SK-N-SH (cell line): Measurements from ENCODE around the gene ZMYM3. TPM values are rescaled to one million over a fixed set of nuclear protein-coding genes. Genes with fewer than 3 reads are reported as not detected.

Experiments used
- CTCF ChIA-PET: fragments of 300-600, 350-600 bp; formaldehyde crosslinking; extraction: SDS; loops from one replicate; lab custom pipeline; 2021; lab: Yijun Ruan, JAX
- POLR2A ChIA-PET: fragments of 350-600 bp; sonication (Branson Sonifier 250); formaldehyde crosslinking; extraction: SDS; loops from one replicate; lab custom pipeline; 2020; ENCODE audit warnings: antibody characterized with exemption, inconsistent platforms; lab: Yijun Ruan, JAX
- DNase-seq: peaks from one replicate; pipeline ENCODE4 v3.0.0; 2012
- H2AFZ ChIP-seq: fragments of 200-600 bp; sonication (generic); 2 replicates; pipeline ENCODE4 v1.8.1; 2016; ENCODE audit warnings: antibody characterized with exemption, mild to moderate bottlenecking, low read depth
- H3F3A ChIP-seq: fragments of 200-600 bp; sonication (generic); replicated peaks from 2 replicates; pipeline ENCODE3; 2016; ENCODE audit warnings: antibody characterized with exemption, mild to moderate bottlenecking; ENCODE audit not compliant: insufficient read depth
- H3K27ac ChIP-seq, 2 experiments: fragments of 200-500 bp in 1 of 2; fragments of 200-600 bp in 1 of 2; sonication (Bioruptor generic) in 1 of 2; sonication (generic), shearing (Covaris generic) in 1 of 2; 2 replicates each; pipeline versions ENCODE4 v1.5.1 to v1.6.1; 2014 to 2016; ENCODE audit warnings: low read depth in 2 of 2, inconsistent platforms in 1 of 2, low read length in 1 of 2, mild to moderate bottlenecking in 1 of 2, mixed read lengths in 1 of 2
- H3K27me3 ChIP-seq: fragments of 200-600 bp; sonication (generic), shearing (Covaris generic); 2 replicates; pipeline ENCODE4 v1.6.1; 2016; ENCODE audit warnings: mixed run types; ENCODE audit not compliant: insufficient read depth
- H3K36me3 ChIP-seq, 2 experiments: fragments of 200-500 bp in 1 of 2; fragments of 200-600 bp in 1 of 2; sonication (Bioruptor generic) in 1 of 2; sonication (generic) in 1 of 2; replicated peaks in 1 of 2; 2 replicates each; pipeline versions ENCODE3 to v1.5.1; 2014 to 2016; ENCODE audit warnings: low read length in 1 of 2, mild to moderate bottlenecking in 1 of 2; ENCODE audit not compliant: insufficient read depth in 2 of 2, control insufficient read depth in 1 of 2
- H3K4me1 ChIP-seq, 2 experiments: fragments of 200-500 bp in 1 of 2; fragments of 200-600 bp in 1 of 2; sonication (Bioruptor generic) in 1 of 2; sonication (generic), shearing (Covaris generic) in 1 of 2; 2 replicates each; pipeline versions ENCODE4 v1.5.1 to v1.6.1; 2014 to 2016; ENCODE audit warnings: low read depth in 1 of 2, low read length in 1 of 2, mixed run types in 1 of 2; ENCODE audit not compliant: insufficient read depth in 2 of 2, control insufficient read depth in 1 of 2
- H3K4me2 ChIP-seq: fragments of 200-600 bp; sonication (generic), shearing (Covaris generic); 2 replicates; pipeline ENCODE4 v1.6.1; 2017; ENCODE audit warnings: mixed run types
- H3K4me3 ChIP-seq, 2 experiments: fragments of 200-500 bp in 1 of 2; fragments of 200-600 bp in 1 of 2; sonication (Bioruptor generic) in 1 of 2; sonication (generic), shearing (Covaris generic) in 1 of 2; 2 replicates each; pipeline versions ENCODE4 v1.5.1 to v1.8.1; 2014 to 2016; ENCODE audit warnings: low read depth in 2 of 2, inconsistent platforms in 1 of 2, low read length in 1 of 2, mild to moderate bottlenecking in 1 of 2, mixed read lengths in 1 of 2, moderate library complexity in 1 of 2
- H3K79me2 ChIP-seq: fragments of 200-600 bp; sonication (generic); 2 replicates; pipeline ENCODE4 v1.8.1; 2017; ENCODE audit warnings: mild to moderate bottlenecking; ENCODE audit not compliant: insufficient read depth
- H3K9ac ChIP-seq: fragments of 200-600 bp; sonication (generic); 2 replicates; pipeline ENCODE4 v1.6.1; 2017; ENCODE audit warnings: mixed run types
- H3K9me2 ChIP-seq: fragments of 200-600 bp; sonication (generic); 2 replicates; pipeline ENCODE4 v1.6.1; 2017; ENCODE audit warnings: mixed run types
- H3K9me3 ChIP-seq: fragments of 200-600 bp; sonication (generic); 2 replicates; pipeline ENCODE4 v1.6.1; 2017; ENCODE audit warnings: mixed run types, mild to moderate bottlenecking, moderate library complexity
- H4K20me1 ChIP-seq: fragments of 200-600 bp; sonication (generic); 2 replicates; pipeline ENCODE4 v1.6.1; 2017; ENCODE audit warnings: mild to moderate bottlenecking, mixed run types; ENCODE audit not compliant: insufficient read depth
- EP300 ChIP-seq, 2 experiments: IDR thresholded peaks; 2 replicates each; pipeline versions ENCODE4 v1.4.0 to v1.6.1; 2012; ENCODE audit warnings: borderline replicate concordance in 1 of 2, low read depth in 1 of 2, low read length in 1 of 2
- EZH2phosphoT487 ChIP-seq: fragments of 200-600 bp; sonication (generic); IDR thresholded peaks from 2 replicates; pipeline ENCODE4 v1.6.1; 2017; ENCODE audit warnings: low read depth, mixed run types, mild to moderate bottlenecking, antibody characterized with exemption, moderate library complexity, borderline replicate concordance
- GABPA ChIP-seq: IDR thresholded peaks from 2 replicates; pipeline ENCODE4 v1.4.0; 2012; ENCODE audit warnings: low read depth, mild to moderate bottlenecking
- GATA2 ChIP-seq: sonication (generic); formaldehyde crosslinking; IDR thresholded peaks from 2 replicates; pipeline ENCODE4 v1.5.0; 2020; ENCODE audit warnings: mild to moderate bottlenecking, missing genetic modification reagents
- MXI1 ChIP-seq: IDR thresholded peaks from 2 replicates; pipeline ENCODE4 v1.6.1; 2012; ENCODE audit warnings: mild to moderate bottlenecking, low read depth, low read length, improper control_type of control experiment
- NRF1 ChIP-seq: IDR thresholded peaks from 2 replicates; pipeline ENCODE4 v1.6.1; 2012; ENCODE audit warnings: low read depth, mild to moderate bottlenecking, low read length
- RAD21 ChIP-seq: IDR thresholded peaks from 2 replicates; pipeline ENCODE4 v1.6.1; 2012; ENCODE audit warnings: mild to moderate bottlenecking, low read length
- RCOR1 ChIP-seq: fragments of 150-350 bp; IDR thresholded peaks from 2 replicates; pipeline ENCODE4 v1.6.1; 2017; ENCODE audit warnings: antibody characterized with exemption, low read length
- REST ChIP-seq: IDR thresholded peaks from 2 replicates; pipeline ENCODE4 v1.6.1; 2012; ENCODE audit warnings: mild to moderate bottlenecking, low read depth, low read length, moderate library complexity
- SIN3A ChIP-seq: IDR thresholded peaks from 2 replicates; pipeline ENCODE4 v1.6.1; 2012; ENCODE audit warnings: low read depth, mild to moderate bottlenecking, low read length, moderate library complexity, borderline replicate concordance
- TCF12 ChIP-seq: IDR thresholded peaks from 2 replicates; pipeline ENCODE4 v1.4.0; 2012
- TEAD4 ChIP-seq: IDR thresholded peaks from 2 replicates; pipeline ENCODE4 v1.4.0; 2012; ENCODE audit warnings: mild to moderate bottlenecking, borderline replicate concordance; ENCODE audit not compliant: insufficient read depth
- WGBS: methylation state at CpG from one replicate; pipeline ENCODE4 v1.1.6; 2017; ENCODE audit warnings: low lambda C conversion rate; 5-methylcytosine and 5-hydroxymethylcytosine counted together
- polyA plus RNA-seq, 3 experiments: library from polyadenylated mRNA; depleted of rRNA; stranded (reverse); fragments of >200 nt; gene quantifications; 2 replicates each; pipeline ENCODE4 v1.2.3, GENCODE V29; 2012
- TF ChIP-seq, protein P1 (sequence below): IDR thresholded peaks from 2 replicates; pipeline ENCODE4 v1.4.0; 2012; ENCODE audit warnings: low read depth, borderline replicate concordance
- TF ChIP-seq, protein P2 (sequence below): IDR thresholded peaks from 2 replicates; pipeline ENCODE4 v1.4.0; 2012; ENCODE audit warnings: low read depth, borderline replicate concordance

Gene ZMYM3
- polyA plus RNA-seq, 1 of the 3 experiments (the other 2 are of a cell fraction) = 30.4 TPM

GRCh38 chrX:71296806-71297205 is 42.9 kb upstream of the ZMYM3 start:
- H4K20me1 ChIP-seq = peaks cover 35% of the 10 kb centered on the region
- H3K4me2 ChIP-seq = no peak overlapping the region
- peaks cover 30% of the 10 kb centered on the region for H3K79me2 ChIP-seq
- WGBS = 97% methylated on average over 6 of the region's 6 CpGs
- no peak for DNase-seq
- H3K27me3 ChIP-seq = no peaks in the 10 kb centered on the region
- no peak overlapping the region for H3K27ac ChIP-seq
- H3F3A ChIP-seq = peaks cover 72% of the 10 kb centered on the region
- no peaks in the 10 kb centered on the region for H3K9me2 ChIP-seq
- no peak overlapping the region for H3K4me3 ChIP-seq
- peaks cover 0 to 13% of the 10 kb centered on the region in 2 experiments; a peak in 1 of 4 replicates for H3K4me1 ChIP-seq
- CTCF ChIA-PET = interaction anchor here (0.8 to 1.6 kb wide), 2 partner anchors 13 to 43 kb away, joined by 3 to 5 read pairs; partner anchors contain the start of genes NONO and ZMYM3
- H3K9ac ChIP-seq = no peak overlapping the region
- H3K9me3 ChIP-seq = no peaks in the 10 kb centered on the region
- no peak overlapping the region for H2AFZ ChIP-seq
- H3K36me3 ChIP-seq = peaks cover 58 to 88% of the 10 kb centered on the region in 2 experiments
- POLR2A ChIA-PET = no interaction called here
- no peak for TF ChIP-seq RAD21
- TF ChIP-seq TEAD4 = no peak
- TF ChIP-seq EZH2phosphoT487 = no peak
- no peak for TF ChIP-seq GABPA
- no peak for TF ChIP-seq REST
- TF ChIP-seq RCOR1 = no peak
- no peak for TF ChIP-seq GATA2 (CRISPR knock-in tag)
- TF ChIP-seq MXI1 = no peak
- TF ChIP-seq TCF12 = no peak
- TF ChIP-seq, protein P1, sequence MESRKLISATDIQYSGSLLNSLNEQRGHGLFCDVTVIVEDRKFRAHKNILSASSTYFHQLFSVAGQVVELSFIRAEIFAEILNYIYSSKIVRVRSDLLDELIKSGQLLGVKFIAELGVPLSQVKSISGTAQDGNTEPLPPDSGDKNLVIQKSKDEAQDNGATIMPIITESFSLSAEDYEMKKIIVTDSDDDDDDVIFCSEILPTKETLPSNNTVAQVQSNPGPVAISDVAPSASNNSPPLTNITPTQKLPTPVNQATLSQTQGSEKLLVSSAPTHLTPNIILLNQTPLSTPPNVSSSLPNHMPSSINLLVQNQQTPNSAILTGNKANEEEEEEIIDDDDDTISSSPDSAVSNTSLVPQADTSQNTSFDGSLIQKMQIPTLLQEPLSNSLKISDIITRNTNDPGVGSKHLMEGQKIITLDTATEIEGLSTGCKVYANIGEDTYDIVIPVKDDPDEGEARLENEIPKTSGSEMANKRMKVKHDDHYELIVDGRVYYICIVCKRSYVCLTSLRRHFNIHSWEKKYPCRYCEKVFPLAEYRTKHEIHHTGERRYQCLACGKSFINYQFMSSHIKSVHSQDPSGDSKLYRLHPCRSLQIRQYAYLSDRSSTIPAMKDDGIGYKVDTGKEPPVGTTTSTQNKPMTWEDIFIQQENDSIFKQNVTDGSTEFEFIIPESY = no peak
- no peak for TF ChIP-seq NRF1
- no peak for TF ChIP-seq SIN3A
- TF ChIP-seq EP300 (IDR thresholded peaks at IDR 0.05; ENCODE audit: borderline replicate concordance in 1 of 2, low read depth in 1 of 2, low read length in 1 of 2) = no peak
- TF ChIP-seq, protein P2, sequence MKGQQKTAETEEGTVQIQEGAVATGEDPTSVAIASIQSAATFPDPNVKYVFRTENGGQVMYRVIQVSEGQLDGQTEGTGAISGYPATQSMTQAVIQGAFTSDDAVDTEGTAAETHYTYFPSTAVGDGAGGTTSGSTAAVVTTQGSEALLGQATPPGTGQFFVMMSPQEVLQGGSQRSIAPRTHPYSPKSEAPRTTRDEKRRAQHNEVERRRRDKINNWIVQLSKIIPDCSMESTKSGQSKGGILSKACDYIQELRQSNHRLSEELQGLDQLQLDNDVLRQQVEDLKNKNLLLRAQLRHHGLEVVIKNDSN = no peak
